HG03469 (cell line): Measurements from ENCODE around the gene TPPP.

Experiments
- ATAC-seq: cut with Tn5 transposase; IDR thresholded peaks from one replicate; pipeline ENCODE4 v1.9.1; 2021; ENCODE audit warnings: mild to moderate bottlenecking, moderate library complexity, moderate number of reproducible peaks; ENCODE audit not compliant: unreplicated experiment

The TPPP gene

DNA sequence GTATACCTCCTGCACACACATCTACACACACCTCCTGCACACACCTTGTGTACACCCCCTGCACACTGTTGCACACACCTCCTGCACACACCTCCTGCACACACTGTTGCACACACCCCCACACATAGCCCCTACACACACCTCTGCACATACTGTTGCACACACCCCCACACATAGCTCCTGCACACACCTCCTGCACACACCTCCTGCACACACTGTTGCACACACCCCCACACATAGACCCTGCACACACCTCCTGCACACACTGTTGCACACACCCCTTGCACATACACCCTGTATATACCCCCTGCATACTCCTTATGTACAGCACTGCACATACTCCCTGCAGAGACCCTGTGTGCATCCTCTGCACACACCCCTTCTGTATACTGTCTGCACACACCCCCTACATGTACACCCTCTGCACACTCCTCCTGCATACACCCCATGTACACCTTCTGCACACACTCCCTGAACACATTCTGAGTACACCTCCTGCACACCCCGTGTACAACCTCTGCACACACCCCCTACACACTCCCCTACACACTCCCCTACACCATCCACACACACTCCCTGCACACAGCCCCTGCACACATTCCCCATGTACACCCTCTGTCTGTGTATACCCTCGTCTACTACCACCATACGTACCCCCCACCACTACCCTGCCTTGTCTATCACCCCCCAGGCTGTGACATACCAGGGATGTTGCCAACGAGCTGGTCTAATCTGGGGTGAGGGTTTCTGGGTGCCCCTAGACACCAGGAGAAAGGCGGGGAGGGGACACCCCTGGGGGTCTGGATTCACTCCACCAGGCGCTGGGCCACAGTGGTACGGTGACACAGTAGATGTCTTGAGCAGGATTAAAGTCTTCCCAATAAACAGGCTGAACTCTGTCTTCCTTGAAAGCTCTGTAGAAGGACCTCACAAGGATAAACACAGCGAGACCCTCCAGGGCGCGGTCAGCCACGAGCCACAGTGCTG, 82.1 kb downstream of the TPPP start:
- ATAC-seq: no peak

DNA sequence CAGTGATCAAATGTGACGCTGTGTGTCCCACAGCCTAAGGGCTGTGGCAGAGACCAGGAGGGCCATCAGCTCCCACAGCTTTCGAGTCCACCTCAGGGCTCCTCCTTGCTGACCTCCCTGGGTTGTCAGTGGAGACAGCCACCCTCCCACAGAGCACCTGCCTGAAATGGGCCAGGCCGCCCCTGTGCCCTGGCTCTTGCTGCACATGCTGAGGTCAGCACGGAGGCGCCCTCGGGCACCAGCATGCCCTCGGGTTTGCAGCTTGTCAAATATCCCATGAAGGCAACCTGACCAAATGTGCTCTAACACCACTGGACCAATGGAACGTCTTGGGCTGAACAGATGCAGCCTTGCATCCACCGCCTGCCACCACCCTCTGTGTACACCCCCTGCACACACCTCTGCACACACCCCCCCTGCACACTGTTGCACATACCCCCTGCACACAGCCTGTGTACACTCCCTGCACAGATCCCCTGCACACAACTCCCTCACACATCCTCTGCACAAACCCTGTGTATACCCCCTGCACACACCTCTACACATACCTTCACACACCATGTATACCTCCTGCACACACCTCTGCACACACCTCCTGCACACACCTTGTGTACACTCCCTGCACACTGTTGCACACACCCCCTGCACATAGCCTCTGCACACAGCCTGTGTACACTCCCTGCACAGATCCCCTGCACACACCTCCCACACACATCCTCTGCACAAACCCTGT, 83.0 kb downstream of the TPPP start:
- no peak for ATAC-seq
